PC-3 (cell line): ENCODE data around the gene CLSTN3. TPM values are rescaled to one million over a fixed set of nuclear protein-coding genes. Genes with fewer than 3 reads are reported as not detected.

Source experiments
- ATAC-seq: fragments of 200-7000 bp; cut with Tn5 transposase; 2 replicates; pipeline ENCODE4 v1.9.1; 2020; ENCODE audit warnings: mild to moderate bottlenecking, moderate library complexity
- BruUV-seq: library from RNA; stranded (reverse); fragments of 400-500 nt; replicated peaks from 2 replicates; lab custom pipeline; 2021; lab: Mats Ljungman, UMichigan
- CTCF ChIA-PET: fragments of 300-600 bp; sonication (Branson Sonifier 250); formaldehyde crosslinking; loops from one replicate; lab custom pipeline; 2022; ENCODE audit warnings: antibody characterized with exemption; lab: Charles Lee
- POLR2A ChIA-PET: fragments of 300-600 bp; sonication (Branson Sonifier 250); formaldehyde crosslinking; loops from one replicate; lab custom pipeline; 2022; ENCODE audit warnings: antibody characterized with exemption; ENCODE audit not compliant: unreplicated experiment; lab: Charles Lee
- DNase-seq: peaks from one replicate; pipeline ENCODE4 v3.0.0-alpha.2; 2015
- H2AFZ ChIP-seq: fragments of 300-600 bp; sonication (generic); 2 replicates; pipeline ENCODE4 v1.6.0; 2016; ENCODE audit warnings: antibody characterized with exemption, low read length
- H3F3A ChIP-seq: fragments of 300-600 bp; sonication (generic); one replicate; pipeline ENCODE4 v1.6.0; 2017; ENCODE audit warnings: antibody characterized with exemption, low read length, control low read depth, mild to moderate bottlenecking; ENCODE audit not compliant: unreplicated experiment
- H3K27ac ChIP-seq: fragments of 300-600 bp; sonication (generic); 2 replicates; pipeline ENCODE4 v1.5.1; 2016; ENCODE audit warnings: mild to moderate bottlenecking, low read length
- H3K27me3 ChIP-seq: fragments of 300-600 bp; sonication (generic); 2 replicates; pipeline ENCODE4 v1.6.1; 2016; ENCODE audit warnings: low read length, mixed read lengths
- H3K36me3 ChIP-seq: fragments of 300-600 bp; sonication (generic); 2 replicates; pipeline ENCODE4 v1.6.1; 2016; ENCODE audit warnings: low read depth, mixed run types, low read length, mixed read lengths
- H3K4me1 ChIP-seq: fragments of 300-600 bp; sonication (generic); 2 replicates; pipeline ENCODE4 v1.5.1; 2016; ENCODE audit warnings: low read length; ENCODE audit not compliant: insufficient read depth
- H3K4me2 ChIP-seq: fragments of 300-600 bp; sonication (generic); 2 replicates; pipeline ENCODE4 v1.6.0; 2016; ENCODE audit warnings: low read length
- H3K4me3 ChIP-seq: fragments of 300-600 bp; sonication (generic); 2 replicates; pipeline ENCODE4 v1.5.1; 2016; ENCODE audit warnings: mild to moderate bottlenecking, low read length, mixed read lengths
- H3K79me2 ChIP-seq: fragments of 300-600 bp; sonication (generic); 2 replicates; pipeline ENCODE4 v1.6.1; 2017; ENCODE audit warnings: low read length, mixed read lengths
- H3K9ac ChIP-seq: fragments of 300-600 bp; sonication (generic); 2 replicates; pipeline ENCODE4 v1.6.0; 2016; ENCODE audit warnings: mild to moderate bottlenecking, low read length
- H3K9me2 ChIP-seq: fragments of 300-600 bp; sonication (generic); replicated peaks from 2 replicates; pipeline ENCODE4 v1.6.1; 2016; ENCODE audit warnings: mixed run types, low read length, mixed read lengths
- H3K9me3 ChIP-seq: fragments of 300-600 bp; sonication (generic); 2 replicates; pipeline ENCODE4 v1.6.1; 2016; ENCODE audit warnings: low read length, mixed read lengths
- H4K20me1 ChIP-seq: fragments of 300-600 bp; sonication (generic); 2 replicates; pipeline ENCODE4 v1.6.1; 2016; ENCODE audit warnings: low read length, mixed read lengths
- EZH2 ChIP-seq: fragments of 300-600 bp; sonication (generic); IDR thresholded peaks from one replicate; pipeline ENCODE4 v1.6.1; 2017; ENCODE audit warnings: antibody characterized with exemption, mild to moderate bottlenecking, low read length; ENCODE audit not compliant: unreplicated experiment
- EZH2phosphoT487 ChIP-seq: fragments of 300-600 bp; sonication (generic); IDR thresholded peaks from 2 replicates; pipeline ENCODE4 v1.6.1; 2018; ENCODE audit warnings: mild to moderate bottlenecking, antibody characterized with exemption, low read length, borderline replicate concordance
- intact Hi-C: fragments of 100-400 bp; cut with micrococcal nuclease; formaldehyde crosslinking; loops from 2 replicates; pipeline ENCODE4 v1.9.0; 2023
- total RNA-seq: library from RNA; depleted of rRNA; stranded (reverse); fragments of >200 nt; gene quantifications from 2 replicates; pipeline ENCODE4 v1.2.3, GENCODE V29; 2014
- TF ChIP-seq, protein P1 (sequence below): fragments of 300-600 bp; sonication (generic); conservative IDR thresholded peaks from 2 replicates; pipeline ENCODE4 v1.5.1; 2017; ENCODE audit warnings: antibody characterized with exemption, low read depth, mild to moderate bottlenecking, low read length

The CLSTN3 gene
- total RNA-seq, 1 experiment from 2014 or later, result 10.9 TPM

DNA sequence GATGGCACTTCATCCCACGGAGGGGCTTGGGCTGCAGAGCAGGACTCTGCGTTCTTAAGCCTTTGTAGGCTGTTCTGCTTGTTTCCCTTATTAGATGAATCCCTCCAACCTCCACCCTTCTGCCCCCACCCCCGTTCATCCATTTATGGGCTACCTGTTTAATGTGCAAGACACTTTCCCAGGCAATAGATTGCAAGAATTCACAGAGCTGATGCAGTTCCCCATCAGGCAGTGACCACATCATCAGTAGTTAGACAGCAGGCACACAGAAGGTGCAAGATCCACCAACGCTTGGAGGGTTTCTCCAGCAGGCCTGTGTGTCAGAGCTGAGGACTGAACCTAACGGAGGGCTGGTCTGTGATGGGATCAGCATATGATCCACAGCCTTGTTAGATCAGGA lies 36.7 kb upstream of the CLSTN3 start:
- Histone ChIP-seq H4K20me1 (no peaks in the 10 kb centered on the region), H3K4me2 (no peak overlapping the region), H3K79me2 (no peaks in the 10 kb centered on the region), H3K27me3 (no peaks in the 10 kb centered on the region), H3K4me3 (no peak overlapping the region), H2AFZ (no peak overlapping the region), H3K27ac (no peak overlapping the region), H3K36me3 (no peaks in the 10 kb centered on the region), H3F3A (no peaks in the 10 kb centered on the region), H3K4me1 (peaks cover 3% of the 10 kb centered on the region; the same call in 1 of the 2 replicates), H3K9me2 (no peaks in the 10 kb centered on the region), H3K9me3 (no peaks in the 10 kb centered on the region), H3K9ac (no peak overlapping the region)
- BruUV-seq, result no TSS peak
- POLR2A ChIA-PET, result no interaction called here
- TF ChIP-seq EZH2 (no peak), EZH2phosphoT487 (no peak)
- TF ChIP-seq, protein P1, sequence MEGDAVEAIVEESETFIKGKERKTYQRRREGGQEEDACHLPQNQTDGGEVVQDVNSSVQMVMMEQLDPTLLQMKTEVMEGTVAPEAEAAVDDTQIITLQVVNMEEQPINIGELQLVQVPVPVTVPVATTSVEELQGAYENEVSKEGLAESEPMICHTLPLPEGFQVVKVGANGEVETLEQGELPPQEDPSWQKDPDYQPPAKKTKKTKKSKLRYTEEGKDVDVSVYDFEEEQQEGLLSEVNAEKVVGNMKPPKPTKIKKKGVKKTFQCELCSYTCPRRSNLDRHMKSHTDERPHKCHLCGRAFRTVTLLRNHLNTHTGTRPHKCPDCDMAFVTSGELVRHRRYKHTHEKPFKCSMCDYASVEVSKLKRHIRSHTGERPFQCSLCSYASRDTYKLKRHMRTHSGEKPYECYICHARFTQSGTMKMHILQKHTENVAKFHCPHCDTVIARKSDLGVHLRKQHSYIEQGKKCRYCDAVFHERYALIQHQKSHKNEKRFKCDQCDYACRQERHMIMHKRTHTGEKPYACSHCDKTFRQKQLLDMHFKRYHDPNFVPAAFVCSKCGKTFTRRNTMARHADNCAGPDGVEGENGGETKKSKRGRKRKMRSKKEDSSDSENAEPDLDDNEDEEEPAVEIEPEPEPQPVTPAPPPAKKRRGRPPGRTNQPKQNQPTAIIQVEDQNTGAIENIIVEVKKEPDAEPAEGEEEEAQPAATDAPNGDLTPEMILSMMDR, result no peak
- no peak for ATAC-seq
- intact Hi-C loops, result loop anchor here (2.0 kb wide), 1 partner anchor 75 kb away; the partner anchor contains the start of gene LPCAT3
- no peak for DNase-seq
- CTCF ChIA-PET, result no interaction called here

DNA sequence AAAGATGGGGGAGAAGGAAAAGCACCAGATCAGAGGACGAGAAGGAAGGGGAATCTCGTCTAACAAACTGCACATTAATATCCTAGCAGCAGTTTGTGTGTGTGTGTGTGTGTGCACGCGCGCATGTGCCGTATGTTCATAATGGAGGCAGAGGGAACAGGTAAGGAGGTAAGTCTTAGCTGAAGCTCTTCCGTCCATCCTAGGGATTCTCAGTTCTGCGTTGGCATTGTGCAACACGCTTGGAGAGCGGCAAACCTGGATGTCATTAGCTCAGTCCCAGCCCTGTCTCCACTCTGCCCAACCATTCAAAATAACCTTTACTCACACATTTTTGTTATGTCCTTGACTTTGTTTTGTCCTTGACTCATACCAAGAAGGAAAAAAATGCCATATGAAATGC lies 36.3 kb upstream of the CLSTN3 start:
- Histone ChIP-seq H3K9ac (no peak overlapping the region), H4K20me1 (no peaks in the 10 kb centered on the region), H3F3A (no peaks in the 10 kb centered on the region), H3K79me2 (no peaks in the 10 kb centered on the region), H3K27ac (no peak overlapping the region), H3K9me3 (no peaks in the 10 kb centered on the region), H3K4me1 (peaks cover 3% of the 10 kb centered on the region; the same call in 1 of the 2 replicates), H3K36me3 (no peaks in the 10 kb centered on the region), H3K4me2 (no peak overlapping the region), H3K27me3 (no peaks in the 10 kb centered on the region), H2AFZ (no peak overlapping the region), H3K4me3 (no peak overlapping the region), H3K9me2 (no peaks in the 10 kb centered on the region)
- ATAC-seq (no peak), DNase-seq (no peak)
- CTCF ChIA-PET, result interaction anchor here (0.6 kb wide), 1 partner anchor 17 kb away, joined by 3 read pairs; no protein-coding TSS in a partner anchor
- no TSS peak for BruUV-seq
- POLR2A ChIA-PET, result no interaction called here
- intact Hi-C loops, result loop anchor here (2.0 kb wide), 1 partner anchor 75 kb away; the partner anchor contains the start of gene LPCAT3
- TF ChIP-seq EZH2, result no peak
- TF ChIP-seq, protein P1, result no peak
- TF ChIP-seq EZH2phosphoT487, result no peak
